ENCODE data around the gene CXCL14.

Gene CXCL14

GRCh38 chr5:135564331-135564730 is 14.5 kb downstream of the CXCL14 start:
- TF ChIP-seq MYC (IDR thresholded peaks at IDR 0.05; ENCODE audit: low read depth, low read length) (no peak), POLR2A (IDR thresholded peaks at IDR 0.05; ENCODE audit: extremely low read depth, insufficient read length) (no peak), CTCF (IDR thresholded peaks at IDR 0.05; ENCODE audit: low read depth, low read length) (no peak), MAX (IDR thresholded peaks at IDR 0.05; ENCODE audit: low read depth, low read length) (no peak)
- DNase-seq (ENCODE audit: low read depth): no peak
- no peak overlapping the region for H3K4me3 ChIP-seq (ENCODE audit: low read depth, low read length)

GRCh38 chr5:135561266-135561665 is 17.5 kb downstream of the CXCL14 start:
- TF ChIP-seq MYC (IDR thresholded peaks at IDR 0.05; ENCODE audit: low read depth, low read length): no peak
- no peak for TF ChIP-seq MAX (IDR thresholded peaks at IDR 0.05; ENCODE audit: low read depth, low read length)
- no peak for TF ChIP-seq CTCF (IDR thresholded peaks at IDR 0.05; ENCODE audit: low read depth, low read length)
- no peak for TF ChIP-seq POLR2A (IDR thresholded peaks at IDR 0.05; ENCODE audit: extremely low read depth, insufficient read length)

GRCh38 chr5:135560858-135561257 is 17.9 kb downstream of the CXCL14 start:
- peak; percentile 90 for DNase-seq (ENCODE audit: low read depth)
- no peak overlapping the region for H3K4me3 ChIP-seq (ENCODE audit: low read depth, low read length)
- TF ChIP-seq MYC (IDR thresholded peaks at IDR 0.05; ENCODE audit: low read depth, low read length) (no peak; the same call in 1 of the 2 replicates), MAX (IDR thresholded peaks at IDR 0.05; ENCODE audit: low read depth, low read length) (peak; percentile 60), POLR2A (IDR thresholded peaks at IDR 0.05; ENCODE audit: extremely low read depth, insufficient read length) (no peak), CTCF (IDR thresholded peaks at IDR 0.05; ENCODE audit: low read depth, low read length) (peak; percentile 72)

More at GRCh38 chr5:135561266-135561665, 17.5 kb downstream of the CXCL14 start:
- no peak overlapping the region for H3K4me3 ChIP-seq (ENCODE audit: low read depth, low read length)
- no peak for DNase-seq (ENCODE audit: low read depth)

- H3K4me3 ChIP-seq (ENCODE audit: low read depth, low read length): no peak overlapping the region
- no peak for TF ChIP-seq MYC (IDR thresholded peaks at IDR 0.05; ENCODE audit: low read depth, low read length)
- 0 out of 2 replicates have a peak, but pooled peaks have one; percentile 31 for TF ChIP-seq MAX (IDR thresholded peaks at IDR 0.05; ENCODE audit: low read depth, low read length)
- TF ChIP-seq POLR2A (IDR thresholded peaks at IDR 0.05; ENCODE audit: extremely low read depth, insufficient read length): no peak
- peak; percentile 41 for DNase-seq (ENCODE audit: low read depth)
These were observed 19.4 kb downstream of the CXCL14 start for GRCh38 chr5:135559354-135559753.

GRCh38 chr5:135557076-135557838 is 21.5 kb downstream of the CXCL14 start:
- TF ChIP-seq CTCF (IDR thresholded peaks at IDR 0.05; ENCODE audit: low read depth, low read length): no peak
- TF ChIP-seq MAX (IDR thresholded peaks at IDR 0.05; ENCODE audit: low read depth, low read length): no peak
- no peak for TF ChIP-seq POLR2A (IDR thresholded peaks at IDR 0.05; ENCODE audit: extremely low read depth, insufficient read length)
- DNase-seq (ENCODE audit: low read depth): no peak
- no peak overlapping the region for H3K4me3 ChIP-seq (ENCODE audit: low read depth, low read length)

- H3K4me3 ChIP-seq (ENCODE audit: low read depth, low read length): no peak overlapping the region
- DNase-seq (ENCODE audit: low read depth): no peak
- TF ChIP-seq POLR2A (IDR thresholded peaks at IDR 0.05; ENCODE audit: extremely low read depth, insufficient read length) (no peak), MAX (IDR thresholded peaks at IDR 0.05; ENCODE audit: low read depth, low read length) (no peak)
These were observed 22.2 kb downstream of the CXCL14 start for GRCh38 chr5:135556620-135557019.

Measured in NB4 (cell line).